Kidney (tissue), 14 donors: ENCODE measurements around the gene MYOZ1. TPM values are rescaled to one million over a fixed set of nuclear protein-coding genes. Genes with fewer than 3 reads are reported as not detected.

Experiments used
- DNase-seq, 5 donors: peaks; one replicate each; pipeline ENCODE4 v3.0.0-alpha.2; 2013 to 2020
- FAIRE-seq: peaks from 2 replicates; lab custom pipeline; 2012; peaks lifted over from hg19 to GRCh38; lab: Jason Lieb, UNC
- H3K27ac ChIP-seq, 2 donors: one replicate each; pipeline ENCODE4 v1.7.0; 2013; ENCODE audit warnings: low read depth in 2 of 2, low read length in 2 of 2, inconsistent platforms in 1 of 2
- H3K27me3 ChIP-seq: one replicate; pipeline ENCODE4 v1.7.1; 2013; ENCODE audit warnings: low read length, inconsistent platforms; ENCODE audit not compliant: control insufficient read depth, insufficient read depth
- H3K36me3 ChIP-seq, 3 donors: one replicate each; pipeline versions ENCODE4 v1.7.0 to v1.7.1; 2013; ENCODE audit warnings: low read length in 3 of 3, control low read depth in 1 of 3, inconsistent platforms in 1 of 3; ENCODE audit not compliant: insufficient read depth in 3 of 3, control insufficient read depth in 2 of 3
- H3K4me1 ChIP-seq, 3 donors: one replicate each; pipeline versions ENCODE4 v1.7.0 to v1.7.1; 2013; ENCODE audit warnings: low read length in 3 of 3, inconsistent platforms in 1 of 3, low read depth in 1 of 3; ENCODE audit not compliant: control insufficient read depth in 2 of 3, insufficient read depth in 2 of 3
- H3K4me3 ChIP-seq, 3 donors: one replicate each; pipeline versions ENCODE4 v1.7.0 to v1.8.1; 2013; ENCODE audit warnings: low read length in 3 of 3, control low read depth in 1 of 3, inconsistent platforms in 1 of 3
- H3K9ac ChIP-seq, 3 donors: one replicate each; pipeline versions ENCODE4 v1.7.0 to v1.7.1; 2013; ENCODE audit warnings: low read length in 3 of 3, control low read depth in 1 of 3, inconsistent platforms in 1 of 3
- H3K9me3 ChIP-seq, 3 donors: one replicate each; pipeline versions ENCODE4 v1.7.0 to v1.7.1; 2013; ENCODE audit warnings: low read length in 3 of 3, control low read depth in 1 of 3, inconsistent platforms in 1 of 3; ENCODE audit not compliant: control insufficient read depth in 2 of 3, insufficient read depth in 1 of 3
- intact Hi-C: fragments of 100-400 bp; cut with DNase I; formaldehyde crosslinking; loops from one replicate; pipeline ENCODE4 v1.11.1; 2022
- polyA plus RNA-seq: library from polyadenylated mRNA; stranded (reverse); fragments of 350-450 nt; fragmentation: Illumina TruSeq; extraction: RNeasy Lipid Tissue Mini Kit (QIAGEN cat#74804); gene quantifications from one replicate; pipeline ENCODE4 v1.2.3, GENCODE V29; 2014; ENCODE audit warnings: low read depth, low replicate concordance; ENCODE audit not compliant: insufficient read depth
- total RNA-seq: library from RNA; stranded (reverse); fragmentation: NEBNext Ultra II Directional; extraction: Animal tissue kit (Norgen Biotek cat#: 25700); gene quantifications from one replicate; pipeline ENCODE4 v1.2.1, GENCODE V29; 2021
- TF ChIP-seq, protein P1 (sequence below): IDR thresholded peaks from 3 replicates; pipeline ENCODE4 v1.5.1; 2012; ENCODE audit warnings: mild to moderate bottlenecking, moderate library complexity, borderline replicate concordance; ENCODE audit not compliant: insufficient read depth; ENCODE audit errors: extremely low read depth
- donor health status: control.
- donor health status: control.
- donor health status: control.
- donor health status: control.
- donor health status: control.
- donor health status: DM: yes; HTN: yes; CAD: no.
- donor health status: Normal renal cell carcinoma (clear cell type).

The MYOZ1 gene
- total and polyA plus RNA-seq, 2 donors from 2014 or later = 3.5 to 9.2 TPM

DNA sequence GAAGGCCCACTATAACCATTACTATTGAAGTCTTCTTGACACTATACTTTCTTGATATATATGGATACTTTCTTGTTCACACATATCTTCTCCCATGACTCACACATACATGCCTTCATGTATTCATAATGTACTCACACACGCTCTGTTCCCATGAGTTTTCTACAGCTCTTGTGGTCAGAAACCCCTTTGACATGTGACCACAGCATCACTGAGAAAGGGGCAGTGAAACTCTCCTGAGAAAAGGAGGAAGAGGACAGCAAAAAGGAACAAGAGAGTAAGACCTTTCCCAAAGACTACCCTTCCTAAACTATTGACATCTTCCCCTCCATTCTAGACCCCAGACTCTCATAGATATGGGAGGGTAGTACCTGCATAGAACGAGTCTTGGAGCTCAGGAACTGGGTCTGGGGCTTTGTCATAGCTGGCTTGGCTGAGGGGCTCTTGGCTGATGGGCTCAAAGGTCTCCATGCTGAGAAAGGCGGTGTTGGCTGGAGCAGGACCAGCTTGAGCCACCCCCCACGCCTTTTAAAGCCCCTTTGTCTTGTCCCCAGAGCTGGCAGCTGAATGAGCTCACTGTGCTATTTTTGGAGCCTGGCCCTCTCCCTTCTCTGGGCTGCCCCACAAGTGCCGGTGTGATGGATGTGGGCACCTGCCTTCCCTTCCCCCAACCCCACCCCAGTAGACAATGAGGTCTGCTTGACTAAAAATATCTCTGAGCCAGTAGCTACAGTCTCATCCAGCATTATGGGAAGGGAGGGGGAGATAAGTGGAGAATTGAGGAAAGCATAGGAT, 9.5 kb upstream of the MYOZ1 start:
- intact Hi-C loops = no loop called here
- H3K9ac ChIP-seq = no peak overlapping the region
- TF ChIP-seq, protein P1, sequence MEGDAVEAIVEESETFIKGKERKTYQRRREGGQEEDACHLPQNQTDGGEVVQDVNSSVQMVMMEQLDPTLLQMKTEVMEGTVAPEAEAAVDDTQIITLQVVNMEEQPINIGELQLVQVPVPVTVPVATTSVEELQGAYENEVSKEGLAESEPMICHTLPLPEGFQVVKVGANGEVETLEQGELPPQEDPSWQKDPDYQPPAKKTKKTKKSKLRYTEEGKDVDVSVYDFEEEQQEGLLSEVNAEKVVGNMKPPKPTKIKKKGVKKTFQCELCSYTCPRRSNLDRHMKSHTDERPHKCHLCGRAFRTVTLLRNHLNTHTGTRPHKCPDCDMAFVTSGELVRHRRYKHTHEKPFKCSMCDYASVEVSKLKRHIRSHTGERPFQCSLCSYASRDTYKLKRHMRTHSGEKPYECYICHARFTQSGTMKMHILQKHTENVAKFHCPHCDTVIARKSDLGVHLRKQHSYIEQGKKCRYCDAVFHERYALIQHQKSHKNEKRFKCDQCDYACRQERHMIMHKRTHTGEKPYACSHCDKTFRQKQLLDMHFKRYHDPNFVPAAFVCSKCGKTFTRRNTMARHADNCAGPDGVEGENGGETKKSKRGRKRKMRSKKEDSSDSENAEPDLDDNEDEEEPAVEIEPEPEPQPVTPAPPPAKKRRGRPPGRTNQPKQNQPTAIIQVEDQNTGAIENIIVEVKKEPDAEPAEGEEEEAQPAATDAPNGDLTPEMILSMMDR = no peak
- H3K27ac ChIP-seq = no peak overlapping the region
- H3K27me3 ChIP-seq = no peaks in the 10 kb centered on the region
- no peaks in the 10 kb centered on the region for H3K36me3 ChIP-seq
- H3K4me3 ChIP-seq = no peak overlapping the region
- peaks cover 0 to 2% (median 0%) of the 10 kb centered on the region in 3 donors for H3K4me1 ChIP-seq
- no peaks in the 10 kb centered on the region for H3K9me3 ChIP-seq
- DNase-seq (no peak), FAIRE-seq (no peak)

- H3K4me1 ChIP-seq = peaks cover 0 to 2% (median 0%) of the 10 kb centered on the region in 3 donors
- intact Hi-C loops = no loop called here
- TF ChIP-seq, protein P1 = no peak
- no peak overlapping the region for H3K9ac ChIP-seq
- no peak overlapping the region for H3K27ac ChIP-seq
- no peak for DNase-seq
- no peaks in the 10 kb centered on the region for H3K36me3 ChIP-seq
- H3K4me3 ChIP-seq = no peak overlapping the region
- H3K9me3 ChIP-seq = no peaks in the 10 kb centered on the region
- FAIRE-seq = no peak
- H3K27me3 ChIP-seq = no peaks in the 10 kb centered on the region
Measured at GRCh38 chr10:73649876-73650536, 8.7 kb upstream of the MYOZ1 start.

DNA sequence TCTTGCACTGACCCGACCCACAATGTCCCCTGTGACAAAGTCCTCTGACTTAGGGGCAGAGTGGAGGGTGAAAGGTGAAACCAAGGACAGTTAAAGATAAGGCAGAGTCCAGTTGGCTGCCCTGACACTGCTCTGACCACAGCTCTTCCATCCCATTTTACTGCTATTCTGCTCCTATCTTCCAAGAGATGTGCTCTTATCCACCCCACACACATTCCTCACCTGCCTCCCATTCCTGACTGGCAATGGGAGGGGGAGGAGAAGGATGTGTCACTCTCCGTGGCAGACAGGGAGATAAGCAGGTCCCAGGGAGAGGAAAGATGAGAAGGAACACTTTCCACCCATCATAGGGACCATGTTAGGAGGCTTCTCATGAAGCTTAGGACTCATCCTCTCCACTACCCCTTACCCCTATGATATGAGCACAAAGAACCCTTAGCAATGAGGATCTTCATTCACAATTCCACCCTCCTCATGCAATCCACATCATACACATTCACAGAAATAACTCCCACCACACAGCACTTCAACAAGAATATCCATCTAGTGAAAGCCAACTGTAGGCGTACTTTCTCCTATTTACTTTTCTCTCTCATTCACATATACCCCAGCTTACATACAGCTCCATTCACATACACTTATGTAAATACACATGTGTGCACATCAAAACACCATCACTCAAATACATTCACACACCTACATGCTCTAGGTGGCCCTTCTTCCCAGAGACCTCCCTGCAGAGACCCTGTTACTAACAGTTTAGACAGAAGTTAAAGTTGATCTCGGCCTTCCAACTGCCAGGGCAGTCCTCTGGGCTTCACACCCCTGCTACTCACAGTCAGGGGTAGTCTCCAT, 7.9 kb upstream of the MYOZ1 start:
- intact Hi-C loops = no loop called here

More for the DNA sequence above, 7.9 kb upstream of the MYOZ1 start:
- no peak overlapping the region for H3K9ac ChIP-seq
- H3K9me3 ChIP-seq = no peaks in the 10 kb centered on the region
- H3K4me3 ChIP-seq = no peak overlapping the region
- TF ChIP-seq, protein P1 = no peak
- FAIRE-seq = no peak
- no peaks in the 10 kb centered on the region for H3K27me3 ChIP-seq
- H3K27ac ChIP-seq = no peak overlapping the region
- H3K36me3 ChIP-seq = no peaks in the 10 kb centered on the region
- peaks cover 0 to 2% (median 0%) of the 10 kb centered on the region in 3 donors for H3K4me1 ChIP-seq
- DNase-seq = no peak
